ENCODE data around the gene ZNF423.
"Not testable (repeated sequence)": the region's sequence is repeated elsewhere in the genome, so short reads cannot be mapped to it uniquely, and the experiment has no call there.

- not testable (repeated sequence) for TF ChIP-seq CTCF (IDR thresholded peaks at IDR 0.05; ENCODE audit: low read length); EZH2 (optimal IDR thresholded peaks at IDR 0.05; ENCODE audit: low read depth, low read length)
These were observed 349.6 kb downstream of the ZNF423 start for GRCh38 chr16:49506058-49507013.

All from MM.1S (cell line).